IMR-90 (cell line): ENCODE results near the gene PPFIA1. TPM values are rescaled to one million over a fixed set of nuclear protein-coding genes. Genes with fewer than 3 reads are reported as not detected.

Experiments
- ATAC-seq: fragments of 200-7000 bp; cut with Tn5 transposase; 2 replicates; pipeline ENCODE4 v1.9.1; 2020; ENCODE audit warnings: low read depth, mild to moderate bottlenecking, moderate library complexity
- BruUV-seq: library from RNA; stranded (reverse); fragments of 400-500 nt; replicated peaks from 2 replicates; lab custom pipeline; 2021; lab: Mats Ljungman, UMichigan
- CTCF ChIA-PET: fragments of 300-600 bp; formaldehyde crosslinking; extraction: SDS; loops from one replicate; lab custom pipeline; 2021; ENCODE audit warnings: antibody characterized with exemption; lab: Yijun Ruan, JAX
- POLR2A ChIA-PET: fragments of 300-600 bp; sonication (Branson Sonifier 250); formaldehyde crosslinking; loops from one replicate; lab custom pipeline; 2022; ENCODE audit warnings: antibody characterized with exemption; ENCODE audit not compliant: unreplicated experiment; lab: Charles Lee
- DNase-seq: peaks from one replicate; pipeline ENCODE4 v3.0.0; 2013
- H2AFZ ChIP-seq: replicated peaks from 2 replicates; pipeline ENCODE3; 2013; ENCODE audit warnings: low read length, mild to moderate bottlenecking; ENCODE audit not compliant: poor library complexity
- H2AK5ac ChIP-seq: 2 replicates; pipeline ENCODE4 v1.6.1; 2013; ENCODE audit warnings: low read depth, low read length, inconsistent platforms
- H2AK9ac ChIP-seq: replicated peaks from 2 replicates; pipeline ENCODE3; 2013; ENCODE audit warnings: mild to moderate bottlenecking, low read depth, low read length, moderate library complexity; ENCODE audit not compliant: poor library complexity
- H2BK120ac ChIP-seq: 2 replicates; pipeline ENCODE4 v1.6.1; 2013; ENCODE audit warnings: low read depth, low read length, inconsistent platforms
- H2BK15ac ChIP-seq: 3 replicates; pipeline ENCODE4 v1.6.1; 2013; ENCODE audit warnings: low read depth, low read length, inconsistent platforms
- H2BK20ac ChIP-seq: 2 replicates; pipeline ENCODE4 v1.6.1; 2013; ENCODE audit warnings: low read depth, mild to moderate bottlenecking, inconsistent platforms, low read length, moderate library complexity
- H2BK5ac ChIP-seq: 2 replicates; pipeline ENCODE4 v1.6.1; 2013; ENCODE audit warnings: mild to moderate bottlenecking, low read depth, low read length, inconsistent platforms; ENCODE audit not compliant: poor library complexity, severe bottlenecking
- H3K14ac ChIP-seq: replicated peaks from 2 replicates; pipeline ENCODE4 v1.6.1; 2013; ENCODE audit warnings: low read depth, low read length, inconsistent platforms
- H3K18ac ChIP-seq: 2 replicates; pipeline ENCODE4 v1.6.1; 2013; ENCODE audit warnings: low read depth, low read length, control low read depth
- H3K23ac ChIP-seq: 2 replicates; pipeline ENCODE4 v1.6.1; 2013; ENCODE audit warnings: low read depth, low read length, inconsistent platforms
- H3K27ac ChIP-seq: 2 replicates; pipeline ENCODE4 v1.5.1; 2013; ENCODE audit warnings: mild to moderate bottlenecking, control low read depth, low read length; ENCODE audit not compliant: insufficient read depth
- H3K27me3 ChIP-seq: 2 replicates; pipeline ENCODE4 v1.6.1; 2013; ENCODE audit warnings: low read length; ENCODE audit not compliant: control insufficient read depth, insufficient read depth
- H3K36me3 ChIP-seq: 2 replicates; pipeline ENCODE4 v1.6.1; 2013; ENCODE audit warnings: low read length, mixed read lengths; ENCODE audit not compliant: control insufficient read depth, insufficient read depth
- H3K4ac ChIP-seq: 2 replicates; pipeline ENCODE4 v1.6.1; 2013; ENCODE audit warnings: low read depth, low read length, inconsistent platforms
- H3K4me1 ChIP-seq: 2 replicates; pipeline ENCODE4 v1.6.1; 2013; ENCODE audit warnings: low read length, mixed read lengths; ENCODE audit not compliant: control insufficient read depth, insufficient read depth
- H3K4me2 ChIP-seq: 2 replicates; pipeline ENCODE4 v1.6.1; 2013; ENCODE audit warnings: low read depth, mild to moderate bottlenecking, control low read depth, low read length, moderate library complexity
- H3K4me3 ChIP-seq: 2 replicates; pipeline ENCODE4 v1.5.1; 2013; ENCODE audit warnings: low read depth, mild to moderate bottlenecking, control low read depth, low read length, moderate library complexity; ENCODE audit not compliant: insufficient read depth
- H3K56ac ChIP-seq: 2 replicates; pipeline ENCODE4 v1.6.1; 2013; ENCODE audit warnings: low read length, inconsistent platforms; ENCODE audit not compliant: insufficient read depth; ENCODE audit errors: extremely low read depth
- H3K79me1 ChIP-seq, 2 experiments: 2 replicates each; pipeline ENCODE4 v1.6.1; 2013; ENCODE audit warnings: low read length in 2 of 2, inconsistent platforms in 1 of 2, low read depth in 1 of 2
- H3K9ac ChIP-seq: 2 replicates; pipeline ENCODE4 v1.6.1; 2013; ENCODE audit warnings: low read depth, low read length, control low read depth
- H3K9me1 ChIP-seq: 2 replicates; pipeline ENCODE4 v1.6.1; 2013; ENCODE audit warnings: low read length, inconsistent platforms; ENCODE audit not compliant: insufficient read depth
- H3K9me3 ChIP-seq: 2 replicates; pipeline ENCODE4 v1.6.1; 2013; ENCODE audit warnings: low read length; ENCODE audit not compliant: control insufficient read depth, insufficient read depth
- H4K20me1 ChIP-seq: 2 replicates; pipeline ENCODE4 v1.6.1; 2013; ENCODE audit warnings: low read length, inconsistent platforms; ENCODE audit not compliant: insufficient read depth
- H4K5ac ChIP-seq: 2 replicates; pipeline ENCODE4 v1.6.1; 2013; ENCODE audit warnings: mild to moderate bottlenecking, low read depth, low read length, control low read depth
- H4K8ac ChIP-seq, 2 experiments: 2 replicates each; pipeline ENCODE4 v1.6.1; 2013; ENCODE audit warnings: low read depth in 2 of 2, low read length in 2 of 2, control low read depth in 1 of 2, inconsistent platforms in 1 of 2
- H4K91ac ChIP-seq: 2 replicates; pipeline ENCODE4 v1.6.1; 2013; ENCODE audit warnings: low read depth, low read length, inconsistent platforms; ENCODE audit not compliant: insufficient read depth
- BHLHE40 ChIP-seq: fragments of 150-350 bp; IDR thresholded peaks from 2 replicates; pipeline ENCODE4 v1.6.1; 2016; ENCODE audit warnings: mild to moderate bottlenecking, low read depth, low read length
- CEBPB ChIP-seq: IDR thresholded peaks from 2 replicates; pipeline ENCODE4 v1.6.1; 2012; ENCODE audit warnings: low read depth, low read length, improper control_type of control experiment
- CHD1 ChIP-seq: IDR thresholded peaks from 2 replicates; pipeline ENCODE4 v1.6.1; 2012; ENCODE audit warnings: low read depth, low read length, improper control_type of control experiment
- CTCF ChIP-seq: conservative IDR thresholded peaks from 2 replicates; pipeline ENCODE4 v1.5.1; 2012; ENCODE audit warnings: mild to moderate bottlenecking, low read depth, low read length, improper control_type of control experiment
- ELK1 ChIP-seq: fragments of 150-350 bp; IDR thresholded peaks from 2 replicates; pipeline ENCODE4 v1.6.1; 2016; ENCODE audit warnings: low read depth, mild to moderate bottlenecking, low read length, moderate library complexity, borderline replicate concordance
- FOS ChIP-seq: fragments of 150-350 bp; IDR thresholded peaks from 2 replicates; pipeline ENCODE4 v1.6.1; 2016; ENCODE audit warnings: low read depth, low read length
- MAFK ChIP-seq: IDR thresholded peaks from 2 replicates; pipeline ENCODE4 v1.6.1; 2012; ENCODE audit warnings: low read depth, low read length, improper control_type of control experiment
- MAZ ChIP-seq: IDR thresholded peaks from 2 replicates; pipeline ENCODE4 v1.6.1; 2012; ENCODE audit warnings: low read depth, mild to moderate bottlenecking, low read length, improper control_type of control experiment, moderate library complexity, borderline replicate concordance
- MXI1 ChIP-seq: IDR thresholded peaks from 2 replicates; pipeline ENCODE4 v1.6.1; 2012; ENCODE audit warnings: low read depth, mild to moderate bottlenecking, low read length, moderate library complexity, borderline replicate concordance
- NFE2L2 ChIP-seq: fragments of 150-350 bp; IDR thresholded peaks from 2 replicates; pipeline ENCODE4 v1.6.1; 2016; ENCODE audit warnings: low read depth, mild to moderate bottlenecking, low read length
- POLR2A ChIP-seq: IDR thresholded peaks from 2 replicates; pipeline ENCODE4 v1.6.1; 2012; ENCODE audit warnings: mild to moderate bottlenecking, low read depth, low read length
- RAD21 ChIP-seq: IDR thresholded peaks from 2 replicates; pipeline ENCODE4 v1.6.1; 2012; ENCODE audit warnings: low read length, improper control_type of control experiment
- RCOR1 ChIP-seq: IDR thresholded peaks from 2 replicates; pipeline ENCODE4 v1.6.1; 2012; ENCODE audit warnings: mild to moderate bottlenecking, low read length, improper control_type of control experiment; ENCODE audit not compliant: insufficient replicate concordance
- RFX5 ChIP-seq: IDR thresholded peaks from 2 replicates; pipeline ENCODE4 v1.8.0; 2012; ENCODE audit warnings: low read depth, mild to moderate bottlenecking, low read length, moderate library complexity
- SMC3 ChIP-seq: fragments of 150-350 bp; IDR thresholded peaks from 2 replicates; pipeline ENCODE4 v1.6.1; 2016; ENCODE audit warnings: low read depth, mild to moderate bottlenecking, antibody characterized with exemption, low read length, moderate library complexity
- USF2 ChIP-seq: fragments of 150-350 bp; IDR thresholded peaks from 2 replicates; pipeline ENCODE4 v1.6.1; 2017; ENCODE audit warnings: mild to moderate bottlenecking, antibody characterized with exemption, low read length, low read depth
- WGBS, 2 experiments: methylation state at CpG; one replicate each; pipeline versions ENCODE4 v1.1.5 to v1.1.7; 2013; ENCODE audit warnings: missing lambda C conversion rate in 2 of 2; ENCODE audit not compliant: insufficient read length in 1 of 2; ENCODE audit errors: extremely low coverage in 2 of 2; 5-methylcytosine and 5-hydroxymethylcytosine counted together
- dilution Hi-C: fragments of 300-500 bp; cut with HindIII; formaldehyde crosslinking; loops from one replicate; pipeline ENCODE4 v1.14.3; 2018; ENCODE audit warnings: low sequenced_read_pairs; ENCODE audit not compliant: unreplicated experiment
- in situ Hi-C: fragments of 300-500 bp; cut with MboI; formaldehyde crosslinking; loops from 3 replicates; pipeline ENCODE4 v1.14.3; 2019; ENCODE audit warnings: low sequenced_read_pairs, inconsistent platforms, mixed read lengths
- intact Hi-C: fragments of 100-400 bp; cut with micrococcal nuclease; formaldehyde crosslinking; loops from 2 replicates; pipeline ENCODE4 v1.10.0; 2022
- polyA plus RNA-seq, 3 experiments: library from polyadenylated mRNA; depleted of rRNA; stranded (reverse); fragments of >200 nt; gene quantifications; 2 replicates each; pipeline ENCODE4 v1.2.3, GENCODE V29; 2012; ENCODE audit warnings: low replicate concordance in 1 of 3
- total RNA-seq: library from RNA; depleted of rRNA; stranded (reverse); fragments of >200 nt; gene quantifications from 2 replicates; pipeline ENCODE4 v1.2.3, GENCODE V29; 2012

Gene PPFIA1
- total and polyA plus RNA-seq, 2 of the 4 experiments (the other 2 are of a cell fraction): 25.6 to 37.2 TPM

- Histone ChIP-seq H4K5ac (no peak overlapping the region), H3K79me1 (peaks cover 15 to 67% of the 10 kb centered on the region in 2 experiments), H4K8ac (no peak overlapping the region), H4K91ac (no peak overlapping the region), H3K14ac (no peak overlapping the region), H2AFZ (no peak overlapping the region), H3K4me2 (no peak overlapping the region), H3K4me3 (no peak overlapping the region), H4K20me1 (no peaks in the 10 kb centered on the region), H2BK20ac (no peak overlapping the region), H3K9me1 (peaks cover 21% of the 10 kb centered on the region), H3K23ac (no peak overlapping the region), H2AK9ac (no peak overlapping the region), H3K36me3 (peaks cover 18% of the 10 kb centered on the region), H2BK15ac (no peak overlapping the region), H2AK5ac (no peak overlapping the region), H3K27ac (no peak overlapping the region), H3K9ac (no peak overlapping the region), H2BK5ac (no peak overlapping the region), H3K4me1 (peaks cover 14% of the 10 kb centered on the region), H3K27me3 (no peaks in the 10 kb centered on the region), H3K4ac (no peak overlapping the region), H3K9me3 (no peaks in the 10 kb centered on the region), H3K18ac (no peak overlapping the region), H2BK120ac (no peak overlapping the region), H3K56ac (no peak overlapping the region)
- DNase-seq: no peak
- in situ Hi-C loops: no loop called here
- ChIA-PET CTCF (no interaction called here), POLR2A (no interaction called here)
- no CpG with 5 or more reads among the region's 2 CpGs for WGBS, 2 experiments
- dilution Hi-C loops: no loop called here
- TF ChIP-seq NFE2L2 (no peak), RCOR1 (no peak), BHLHE40 (no peak), SMC3 (no peak), RFX5 (no peak), CTCF (no peak), POLR2A (no peak), MAZ (no peak), USF2 (no peak), MAFK (no peak), CEBPB (no peak), MXI1 (no peak), FOS (no peak), CHD1 (no peak), ELK1 (no peak), RAD21 (no peak)
- BruUV-seq: no TSS peak
- peak; percentile 61 for ATAC-seq
- intact Hi-C loops: loop anchor here (10.0 kb wide), 1 partner anchor 118 kb away; the partner anchor contains the start of gene FADD
These were observed 52.2 kb downstream of the PPFIA1 start for GRCh38 chr11:70322666-70323065.
